ENCODE results near the gene NOX3. TPM values are rescaled to one million over a fixed set of nuclear protein-coding genes. Genes with fewer than 3 reads are reported as not detected.

Gene NOX3
- total RNA-seq, 2 donors from 2014 or later: not detected

GRCh38 chr6:155400654-155400965 lies 55.0 kb downstream of the NOX3 start:
- H3K27me3 ChIP-seq: no peaks in the 10 kb centered on the region
- H3K4me1 ChIP-seq: no peaks in the 10 kb centered on the region
- H3K9me3 ChIP-seq: no peaks in the 10 kb centered on the region
- DNase-seq (ENCODE audit: low spot score): no peak
- no peaks in the 10 kb centered on the region for H3K36me3 ChIP-seq
- H3K4me3 ChIP-seq: no peak overlapping the region
- TF ChIP-seq CTCF (IDR thresholded peaks at IDR 0.05): no peak
- H3K27ac ChIP-seq: no peak overlapping the region

GRCh38 chr6:155399745-155400653 lies 55.6 kb downstream of the NOX3 start:
- no peak for TF ChIP-seq CTCF (IDR thresholded peaks at IDR 0.05)
- no peak for DNase-seq (ENCODE audit: low spot score)

GRCh38 chr6:155399062-155399744 lies 56.4 kb downstream of the NOX3 start:
- no peaks in the 10 kb centered on the region for H3K27me3 ChIP-seq
- no peaks in the 10 kb centered on the region for H3K36me3 ChIP-seq
- DNase-seq (ENCODE audit: low spot score): no peak
- TF ChIP-seq CTCF (IDR thresholded peaks at IDR 0.05): no peak
- H3K9me3 ChIP-seq: no peaks in the 10 kb centered on the region
- H3K4me3 ChIP-seq: no peak overlapping the region
- no peak overlapping the region for H3K27ac ChIP-seq
- no peaks in the 10 kb centered on the region for H3K4me1 ChIP-seq

More at GRCh38 chr6:155399745-155400653, 55.6 kb downstream of the NOX3 start:
- no peaks in the 10 kb centered on the region for H3K27me3 ChIP-seq
- H3K4me1 ChIP-seq: no peaks in the 10 kb centered on the region
- no peaks in the 10 kb centered on the region for H3K9me3 ChIP-seq
- H3K36me3 ChIP-seq: no peaks in the 10 kb centered on the region
- H3K27ac ChIP-seq: no peak overlapping the region
- H3K4me3 ChIP-seq: no peak overlapping the region

- no peak for TF ChIP-seq CTCF (IDR thresholded peaks at IDR 0.05)
- no peaks in the 10 kb centered on the region for H3K36me3 ChIP-seq
- H3K27ac ChIP-seq: no peak overlapping the region
- no peaks in the 10 kb centered on the region for H3K27me3 ChIP-seq
- no peaks in the 10 kb centered on the region for H3K9me3 ChIP-seq
- no peak overlapping the region for H3K4me3 ChIP-seq
- DNase-seq (ENCODE audit: low spot score): no peak
- no peaks in the 10 kb centered on the region for H3K4me1 ChIP-seq
These were observed 57.0 kb downstream of the NOX3 start for GRCh38 chr6:155398701-155399061.

- no peaks in the 10 kb centered on the region for H3K9me3 ChIP-seq
- no peaks in the 10 kb centered on the region for H3K27me3 ChIP-seq
- no peak overlapping the region for H3K4me3 ChIP-seq
- no peaks in the 10 kb centered on the region for H3K36me3 ChIP-seq
- no peak overlapping the region for H3K27ac ChIP-seq
- no peak for TF ChIP-seq CTCF (IDR thresholded peaks at IDR 0.05)
- H3K4me1 ChIP-seq: no peaks in the 10 kb centered on the region
- no peak for DNase-seq (ENCODE audit: low spot score)
These were observed 57.4 kb downstream of the NOX3 start for GRCh38 chr6:155398221-155398620.

Data from right atrium auricular region (tissue), 2 donors.